ENCODE measurements around the gene ZSCAN10.

DNA sequence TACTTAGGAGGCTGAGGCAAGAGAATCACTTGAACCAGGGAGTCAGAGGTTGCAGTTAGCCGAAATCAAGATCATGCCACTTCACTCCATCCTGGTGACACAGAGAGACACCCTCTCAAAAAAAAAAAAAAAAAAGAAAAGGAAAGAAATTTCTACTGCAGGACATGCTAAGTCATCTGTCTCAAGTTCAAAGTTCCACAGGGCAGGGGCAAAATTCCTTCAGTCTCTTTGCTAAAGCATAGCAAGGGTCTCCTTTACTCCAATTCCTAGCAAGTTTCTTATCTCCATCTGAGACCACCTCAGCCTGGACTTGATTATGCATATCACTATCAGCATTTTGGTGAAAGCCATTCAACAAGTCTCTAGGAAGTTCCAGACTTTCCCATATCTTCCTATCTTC, 14.6 kb downstream of the ZSCAN10 start:
- TF ChIP-seq, protein P1, sequence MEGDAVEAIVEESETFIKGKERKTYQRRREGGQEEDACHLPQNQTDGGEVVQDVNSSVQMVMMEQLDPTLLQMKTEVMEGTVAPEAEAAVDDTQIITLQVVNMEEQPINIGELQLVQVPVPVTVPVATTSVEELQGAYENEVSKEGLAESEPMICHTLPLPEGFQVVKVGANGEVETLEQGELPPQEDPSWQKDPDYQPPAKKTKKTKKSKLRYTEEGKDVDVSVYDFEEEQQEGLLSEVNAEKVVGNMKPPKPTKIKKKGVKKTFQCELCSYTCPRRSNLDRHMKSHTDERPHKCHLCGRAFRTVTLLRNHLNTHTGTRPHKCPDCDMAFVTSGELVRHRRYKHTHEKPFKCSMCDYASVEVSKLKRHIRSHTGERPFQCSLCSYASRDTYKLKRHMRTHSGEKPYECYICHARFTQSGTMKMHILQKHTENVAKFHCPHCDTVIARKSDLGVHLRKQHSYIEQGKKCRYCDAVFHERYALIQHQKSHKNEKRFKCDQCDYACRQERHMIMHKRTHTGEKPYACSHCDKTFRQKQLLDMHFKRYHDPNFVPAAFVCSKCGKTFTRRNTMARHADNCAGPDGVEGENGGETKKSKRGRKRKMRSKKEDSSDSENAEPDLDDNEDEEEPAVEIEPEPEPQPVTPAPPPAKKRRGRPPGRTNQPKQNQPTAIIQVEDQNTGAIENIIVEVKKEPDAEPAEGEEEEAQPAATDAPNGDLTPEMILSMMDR (IDR thresholded peaks at IDR 0.05; ENCODE audit: poor library complexity, severe bottlenecking) = no peak
- TF ChIP-seq EZH2 (IDR thresholded peaks at IDR 0.05; ENCODE audit: borderline replicate concordance, insufficient read depth, low read length, poor library complexity, severe bottlenecking) = no peak
- no peak for TF ChIP-seq POLR2AphosphoS5 (IDR thresholded peaks at IDR 0.05)
- TF ChIP-seq SMC3 (conservative IDR thresholded peaks at IDR 0.05; ENCODE audit: poor library complexity) = no peak
- TF ChIP-seq TAF1 (IDR thresholded peaks at IDR 0.05; ENCODE audit: low read depth) = no peak
- TF ChIP-seq RAD21 (conservative IDR thresholded peaks at IDR 0.05) = no peak
- TF ChIP-seq, protein P2, sequence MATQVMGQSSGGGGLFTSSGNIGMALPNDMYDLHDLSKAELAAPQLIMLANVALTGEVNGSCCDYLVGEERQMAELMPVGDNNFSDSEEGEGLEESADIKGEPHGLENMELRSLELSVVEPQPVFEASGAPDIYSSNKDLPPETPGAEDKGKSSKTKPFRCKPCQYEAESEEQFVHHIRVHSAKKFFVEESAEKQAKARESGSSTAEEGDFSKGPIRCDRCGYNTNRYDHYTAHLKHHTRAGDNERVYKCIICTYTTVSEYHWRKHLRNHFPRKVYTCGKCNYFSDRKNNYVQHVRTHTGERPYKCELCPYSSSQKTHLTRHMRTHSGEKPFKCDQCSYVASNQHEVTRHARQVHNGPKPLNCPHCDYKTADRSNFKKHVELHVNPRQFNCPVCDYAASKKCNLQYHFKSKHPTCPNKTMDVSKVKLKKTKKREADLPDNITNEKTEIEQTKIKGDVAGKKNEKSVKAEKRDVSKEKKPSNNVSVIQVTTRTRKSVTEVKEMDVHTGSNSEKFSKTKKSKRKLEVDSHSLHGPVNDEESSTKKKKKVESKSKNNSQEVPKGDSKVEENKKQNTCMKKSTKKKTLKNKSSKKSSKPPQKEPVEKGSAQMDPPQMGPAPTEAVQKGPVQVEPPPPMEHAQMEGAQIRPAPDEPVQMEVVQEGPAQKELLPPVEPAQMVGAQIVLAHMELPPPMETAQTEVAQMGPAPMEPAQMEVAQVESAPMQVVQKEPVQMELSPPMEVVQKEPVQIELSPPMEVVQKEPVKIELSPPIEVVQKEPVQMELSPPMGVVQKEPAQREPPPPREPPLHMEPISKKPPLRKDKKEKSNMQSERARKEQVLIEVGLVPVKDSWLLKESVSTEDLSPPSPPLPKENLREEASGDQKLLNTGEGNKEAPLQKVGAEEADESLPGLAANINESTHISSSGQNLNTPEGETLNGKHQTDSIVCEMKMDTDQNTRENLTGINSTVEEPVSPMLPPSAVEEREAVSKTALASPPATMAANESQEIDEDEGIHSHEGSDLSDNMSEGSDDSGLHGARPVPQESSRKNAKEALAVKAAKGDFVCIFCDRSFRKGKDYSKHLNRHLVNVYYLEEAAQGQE (IDR thresholded peaks at IDR 0.05; ENCODE audit: borderline replicate concordance) = no peak
- no peak for TF ChIP-seq EP300 (conservative IDR thresholded peaks at IDR 0.05; ENCODE audit: poor library complexity, severe bottlenecking)
- no peak for TF ChIP-seq MXI1 (conservative IDR thresholded peaks at IDR 0.05; ENCODE audit: poor library complexity, severe bottlenecking)

All from neural cell (in vitro differentiated cells).